ENCODE results near the gene ITGB3BP.

ITGB3BP gene

GRCh38 chr1:63414691-63415365 lies 108.2 kb downstream of the ITGB3BP start:
- DNase-seq, result no peak

DNA sequence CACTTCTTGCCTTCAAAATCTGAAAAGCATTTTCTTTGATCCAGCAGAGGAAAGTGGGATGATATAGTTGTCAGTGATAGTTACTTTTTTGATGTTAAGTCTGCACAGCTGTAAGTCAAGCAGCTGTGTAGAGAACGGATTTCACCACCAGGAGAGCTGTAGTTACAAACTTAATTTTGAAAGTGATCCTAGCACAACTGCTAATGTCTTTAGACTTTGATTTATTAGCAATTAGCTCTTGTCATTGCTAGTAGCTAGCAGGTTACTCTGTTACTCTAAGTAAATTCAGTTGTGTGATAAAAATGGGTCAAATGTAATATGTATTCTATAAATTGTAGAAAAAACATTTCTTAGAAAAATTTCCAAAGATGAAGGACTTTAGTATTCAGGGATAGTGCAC lies 109.6 kb downstream of the ITGB3BP start:
- no peak for DNase-seq

- DNase-seq, result no peak
Observed at GRCh38 chr1:63411066-63411465, 112.0 kb downstream of the ITGB3BP start.

DNA sequence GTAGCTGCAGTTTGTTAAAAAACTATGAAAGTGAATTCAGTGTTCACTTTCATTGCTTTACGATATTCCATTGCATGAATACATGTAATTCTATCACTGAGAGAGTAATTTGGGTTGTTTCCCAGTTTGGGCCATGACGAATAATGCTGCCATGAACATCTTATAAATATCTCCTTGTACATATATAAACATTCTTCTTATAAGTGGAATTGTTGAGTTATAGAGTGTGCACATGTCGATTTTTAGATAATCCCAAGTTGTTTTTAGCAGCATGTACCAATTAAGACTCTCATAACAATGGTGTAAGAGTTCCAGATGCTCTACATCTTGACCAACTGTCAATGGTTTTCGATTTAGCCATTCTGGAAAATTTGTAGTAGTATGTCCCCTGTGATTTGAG lies 114.7 kb downstream of the ITGB3BP start:
- no peak for DNase-seq

DNA sequence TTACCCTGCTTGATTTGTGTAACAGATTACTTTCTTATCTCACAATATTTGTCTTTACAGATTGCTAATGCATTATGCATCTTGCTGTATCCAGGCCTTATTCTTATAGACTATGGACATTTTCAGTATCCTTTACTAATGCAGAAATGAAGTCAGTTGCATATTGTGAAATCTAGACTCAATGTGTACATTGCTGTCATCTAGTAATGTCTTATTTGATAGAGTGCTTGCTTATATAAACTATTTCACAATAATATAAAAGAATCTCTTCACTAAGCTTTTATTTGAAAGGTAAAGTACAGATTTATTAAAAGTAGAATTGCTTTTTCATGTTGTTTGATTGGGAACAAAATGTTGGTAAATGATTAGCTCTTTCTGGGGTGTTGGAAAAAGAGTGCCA lies 116.0 kb downstream of the ITGB3BP start:
- no peak for DNase-seq

- DNase-seq, result no peak
Observed at GRCh38 chr1:63405987-63406386, 117.0 kb downstream of the ITGB3BP start.

- no peak for DNase-seq
Observed at GRCh38 chr1:63405021-63405420, 118.0 kb downstream of the ITGB3BP start.

DNA sequence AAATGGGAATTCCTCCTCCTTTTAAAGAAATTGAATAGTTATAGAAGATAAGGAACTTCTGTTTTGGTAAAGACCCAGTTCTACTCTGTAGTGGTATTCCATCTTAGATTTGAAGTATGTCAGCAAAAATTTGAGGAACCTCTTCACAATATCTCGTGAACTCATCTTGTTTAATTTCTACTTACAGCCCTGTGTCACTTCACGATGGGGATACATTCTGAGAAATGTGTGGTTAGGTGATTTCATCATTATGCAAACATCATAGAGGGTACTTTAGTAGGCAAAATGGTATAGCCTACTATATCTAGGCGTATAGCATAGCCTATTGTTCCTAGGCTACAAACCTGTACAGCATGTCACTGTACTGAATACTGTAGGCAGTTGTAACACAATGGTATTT lies 119.6 kb downstream of the ITGB3BP start:
- no peak for DNase-seq

DNA sequence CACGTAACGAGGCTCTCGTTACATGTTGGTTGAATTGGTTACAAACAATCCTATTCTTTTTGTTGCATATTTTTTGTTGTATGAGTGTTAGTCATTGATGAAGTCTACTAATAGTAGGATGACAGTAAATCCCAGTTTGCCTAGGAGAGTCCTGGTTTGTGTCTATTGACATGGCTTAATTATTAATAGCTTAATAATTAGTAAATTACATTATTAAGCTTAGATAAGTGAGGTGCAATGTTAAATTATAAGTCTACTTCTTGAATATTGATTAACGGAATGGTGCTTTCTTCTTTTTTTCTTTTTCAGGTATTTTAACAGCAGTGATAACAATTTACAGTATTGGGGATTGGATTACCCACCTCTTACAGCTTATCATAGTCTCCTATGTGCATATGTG lies 121.1 kb downstream of the ITGB3BP start:
- no peak for DNase-seq
